HG02852 (cell line): Measurements from ENCODE around the gene IYD.
A peak's percentile ranks its signal among the peaks of the same experiment; 100 is the strongest.

Experiments used
- ATAC-seq: cut with Tn5 transposase; IDR thresholded peaks from one replicate; pipeline ENCODE4 v1.9.1; 2021; ENCODE audit warnings: mild to moderate bottlenecking, moderate library complexity; ENCODE audit not compliant: unreplicated experiment

Gene IYD

DNA sequence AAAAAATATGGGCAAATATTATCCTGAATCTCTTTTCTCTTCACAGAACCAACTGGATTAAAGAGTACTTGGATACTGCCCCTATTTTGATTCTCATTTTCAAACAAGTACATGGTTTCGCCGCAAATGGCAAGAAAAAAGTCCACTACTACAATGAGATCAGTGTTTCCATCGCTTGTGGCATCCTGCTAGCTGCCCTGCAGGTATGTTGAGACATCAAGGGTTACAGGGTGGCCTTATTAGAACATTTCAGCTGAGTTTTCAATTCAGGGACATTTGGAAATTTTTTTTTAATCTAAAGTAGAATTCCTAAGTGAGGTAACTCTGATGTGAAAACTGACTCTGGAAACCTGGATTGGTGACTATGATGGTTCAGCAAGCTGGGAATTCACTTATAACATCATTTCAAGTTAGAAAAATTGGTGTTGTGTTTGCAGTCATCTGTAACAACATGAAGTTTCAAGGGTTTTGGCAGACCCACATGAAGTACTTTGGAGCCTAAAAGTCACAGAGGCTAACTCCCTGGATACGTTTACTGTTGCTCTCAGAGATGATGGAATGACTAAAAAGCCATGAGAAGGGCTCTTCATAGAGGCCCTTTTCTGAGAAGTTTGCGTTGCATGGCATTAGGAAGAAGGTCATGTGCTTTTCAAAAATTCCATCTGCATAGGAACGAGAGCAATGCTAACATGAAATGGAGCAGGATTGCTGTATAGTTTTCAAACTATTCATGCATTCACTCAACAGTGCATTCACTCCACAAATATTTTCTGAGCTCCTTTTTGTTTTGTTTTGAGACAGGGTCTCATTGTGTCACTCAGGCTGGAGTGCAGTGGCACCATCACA lies 25.5 kb downstream of the IYD start:
- ATAC-seq = no peak

DNA sequence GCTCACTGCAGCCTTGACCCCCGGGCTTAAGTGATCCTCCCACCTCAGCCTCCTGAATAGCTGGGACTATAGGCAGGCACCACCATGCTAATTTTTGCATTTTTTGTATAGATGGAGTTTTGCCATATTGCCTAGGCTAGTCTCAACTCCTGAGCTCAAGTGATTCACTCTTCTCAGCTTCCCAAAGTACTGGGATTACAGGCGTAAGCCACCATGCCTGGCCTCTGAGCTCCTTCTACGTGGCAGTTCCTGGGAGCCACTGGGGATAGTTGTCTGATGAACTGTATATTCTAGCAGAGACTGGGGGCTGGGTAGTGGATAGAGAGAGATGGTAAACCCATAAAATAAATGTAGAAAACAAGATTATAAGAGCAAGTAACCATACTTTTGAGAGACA lies 26.1 kb downstream of the IYD start:
- ATAC-seq = no peak

DNA sequence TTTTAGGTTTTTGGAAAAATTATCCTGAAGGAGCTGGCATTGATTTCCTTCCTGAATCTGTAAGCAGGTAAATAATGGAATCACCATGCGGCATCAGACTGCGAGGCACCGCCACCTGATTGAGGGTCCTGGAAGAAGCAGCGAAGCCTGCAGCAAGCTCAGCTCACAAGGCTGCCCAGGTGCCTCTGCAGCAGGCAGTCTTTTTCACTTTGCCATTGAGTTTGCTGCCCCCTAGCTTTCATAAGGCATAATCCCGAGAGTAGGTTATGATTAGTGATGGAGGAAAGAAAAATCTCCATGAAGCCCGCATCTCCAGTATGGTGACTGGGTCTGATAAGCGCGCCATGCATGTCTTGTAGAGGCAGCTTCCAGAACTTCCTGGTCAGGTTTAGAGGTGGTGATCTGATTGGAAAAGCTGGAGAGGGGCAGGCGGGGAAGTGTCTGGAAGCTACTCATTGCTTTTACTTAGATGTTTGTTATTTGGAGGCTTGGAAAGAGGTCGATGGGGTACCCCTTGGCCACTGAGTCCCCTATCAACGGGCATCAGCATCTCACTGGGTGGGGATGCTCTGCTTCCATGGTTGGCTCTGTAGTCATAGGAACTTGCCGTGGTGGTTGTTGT lies 26.7 kb downstream of the IYD start:
- ATAC-seq = no peak

DNA sequence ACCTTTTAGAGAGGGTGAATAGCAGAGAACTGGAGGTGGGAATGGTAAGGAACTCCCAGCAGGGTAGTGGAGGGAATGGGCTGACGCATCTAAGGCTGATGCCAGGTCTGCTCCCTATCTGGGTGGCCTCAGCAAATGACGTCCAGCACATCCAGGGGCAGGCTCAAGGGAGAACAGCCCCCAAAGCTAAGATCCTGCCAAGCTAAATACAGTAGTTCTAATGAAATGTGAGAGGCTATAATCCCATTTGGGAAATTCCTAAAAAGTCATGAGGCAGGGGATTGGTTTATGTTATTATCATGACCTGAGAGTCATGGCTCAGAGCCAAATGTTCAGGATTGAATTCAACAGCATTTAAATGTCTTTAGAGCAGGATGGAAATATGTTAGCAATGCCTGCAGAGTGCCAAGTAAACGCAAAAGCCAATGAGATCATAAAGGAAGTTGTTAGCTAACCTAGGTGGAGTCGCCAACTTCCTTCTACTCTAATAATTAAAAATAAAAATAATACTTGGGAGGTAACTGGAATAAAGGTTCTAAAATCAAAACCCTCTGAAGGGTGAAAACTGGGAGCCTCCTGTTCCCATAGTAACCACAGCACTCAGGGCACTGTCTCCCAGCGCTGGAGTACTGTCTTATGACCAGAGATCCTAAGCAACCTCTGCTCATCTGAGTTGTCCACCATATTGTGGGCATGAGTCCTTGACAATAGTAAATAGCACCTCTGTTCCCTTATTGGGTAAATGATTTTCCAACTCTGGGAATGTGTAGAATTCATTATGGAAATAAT lies 34.8 kb downstream of the IYD start:
- ATAC-seq = no peak

DNA sequence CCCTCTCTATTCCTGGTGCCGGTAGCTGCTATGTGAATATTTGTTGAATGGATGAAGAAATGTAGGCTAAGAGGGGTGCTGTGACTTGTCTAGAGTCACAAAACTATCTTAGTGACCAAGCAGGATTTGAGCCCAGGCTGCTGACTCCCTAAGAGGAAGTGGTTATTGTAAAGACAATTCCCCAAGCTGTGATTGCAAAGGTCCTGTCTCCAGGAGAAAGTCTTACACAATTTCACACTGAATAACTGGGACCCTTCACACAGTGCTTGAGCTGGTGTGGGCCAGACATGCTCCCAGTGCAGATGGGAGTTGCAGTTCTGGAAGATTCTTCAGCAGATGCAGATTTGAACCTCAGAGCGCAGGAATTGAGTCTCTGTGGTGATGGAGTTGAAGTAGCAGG lies 38.1 kb downstream of the IYD start:
- ATAC-seq = no peak

DNA sequence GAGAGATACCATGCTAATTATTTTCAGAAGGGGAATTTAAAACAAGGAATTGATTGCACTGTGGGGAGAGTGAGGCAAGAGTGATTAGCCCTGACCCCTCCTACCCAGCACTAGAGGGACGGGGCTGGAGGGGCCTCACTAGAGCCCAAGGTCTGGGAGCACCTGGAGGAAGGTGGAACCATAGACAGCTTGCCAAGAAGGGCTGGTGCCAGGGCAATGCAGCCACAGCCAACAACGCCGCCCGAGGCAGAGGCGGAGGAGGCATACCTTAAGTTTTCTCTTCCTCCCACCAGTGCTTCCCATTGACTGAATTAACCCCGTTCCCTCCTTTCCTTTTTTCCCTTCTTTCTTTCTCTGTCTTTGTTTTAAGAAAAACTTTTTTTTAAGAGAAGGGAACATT lies 40.0 kb downstream of the IYD start:
- ATAC-seq = no peak

DNA sequence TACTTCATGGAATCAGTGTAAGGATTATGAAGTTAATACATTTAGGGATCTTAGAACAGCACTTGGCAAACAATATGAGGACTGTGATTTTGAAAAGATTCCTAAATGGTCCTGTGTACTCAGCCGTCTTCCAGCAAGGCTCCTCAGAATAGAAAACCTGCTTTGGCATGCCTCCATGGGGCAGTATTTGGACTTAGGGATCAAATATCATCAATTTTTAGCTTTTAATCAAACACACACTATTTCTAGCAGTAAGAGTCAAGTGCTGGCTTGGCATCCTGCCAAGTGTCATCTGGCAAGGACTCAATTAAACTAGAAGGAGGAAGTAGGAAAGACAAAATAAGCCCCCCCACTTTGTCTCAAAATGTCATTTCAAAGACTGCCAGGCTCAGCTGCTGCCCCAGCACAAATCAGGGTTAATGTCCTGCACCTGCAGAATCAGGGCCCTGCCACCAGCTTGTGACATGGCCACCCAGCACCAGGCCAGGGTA lies 40.8 kb downstream of the IYD start:
- no peak for ATAC-seq

DNA sequence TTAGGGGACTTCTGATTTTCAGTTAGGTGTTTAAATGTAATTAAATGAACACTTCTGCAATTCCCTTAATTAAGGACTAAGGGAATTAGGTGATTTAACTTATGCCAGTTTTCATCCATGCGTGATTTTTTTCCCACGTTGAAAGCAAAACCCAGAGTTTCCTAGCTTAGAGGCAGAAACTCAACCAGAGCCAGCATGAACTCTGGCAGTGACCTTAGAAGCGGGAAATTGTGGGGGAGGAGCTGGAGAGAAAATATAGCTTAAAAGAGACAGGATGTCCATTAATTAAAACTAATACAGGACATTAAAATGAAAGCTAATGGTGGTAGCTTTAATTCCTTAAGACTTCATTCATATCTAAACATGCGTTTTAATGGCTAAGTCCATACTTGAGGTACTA lies 41.6 kb downstream of the IYD start:
- ATAC-seq = no peak

DNA sequence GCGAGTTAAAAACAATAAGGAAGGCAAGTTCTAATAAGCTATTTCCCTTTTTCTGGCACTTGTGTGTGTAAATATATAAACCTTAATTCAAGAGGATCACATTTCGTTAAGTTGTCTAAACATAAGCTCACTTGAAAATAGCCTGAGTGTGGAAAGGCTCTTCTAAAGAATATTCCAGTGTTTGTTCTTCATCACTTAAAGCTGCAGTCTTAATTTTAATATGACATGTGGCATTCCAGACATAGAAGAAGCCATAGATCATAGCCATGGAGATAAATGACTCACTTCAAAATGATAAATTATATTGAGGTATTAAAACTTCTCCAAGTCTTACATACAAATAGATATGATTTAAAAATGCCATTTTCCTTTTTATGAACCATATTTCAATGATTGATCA lies 42.1 kb downstream of the IYD start:
- no peak for ATAC-seq

DNA sequence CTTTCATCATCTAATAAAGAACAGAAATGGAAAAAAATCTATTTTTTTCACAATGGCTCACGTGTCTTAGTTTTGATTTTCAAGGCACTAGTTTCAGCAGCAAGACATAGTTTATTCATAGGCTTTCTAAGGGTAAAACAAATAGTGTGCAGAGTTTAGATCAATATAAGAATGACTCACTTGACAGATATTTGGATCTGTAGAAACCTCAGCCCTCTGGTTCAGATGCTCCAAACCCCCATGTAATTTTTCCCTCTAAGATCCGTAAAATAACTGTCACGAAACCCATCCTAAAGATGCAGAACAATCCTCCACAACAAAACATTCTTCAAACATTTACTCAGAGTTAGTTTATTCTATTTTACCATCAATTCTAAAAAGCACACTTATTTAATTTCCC lies 43.4 kb downstream of the IYD start:
- ATAC-seq = no peak

DNA sequence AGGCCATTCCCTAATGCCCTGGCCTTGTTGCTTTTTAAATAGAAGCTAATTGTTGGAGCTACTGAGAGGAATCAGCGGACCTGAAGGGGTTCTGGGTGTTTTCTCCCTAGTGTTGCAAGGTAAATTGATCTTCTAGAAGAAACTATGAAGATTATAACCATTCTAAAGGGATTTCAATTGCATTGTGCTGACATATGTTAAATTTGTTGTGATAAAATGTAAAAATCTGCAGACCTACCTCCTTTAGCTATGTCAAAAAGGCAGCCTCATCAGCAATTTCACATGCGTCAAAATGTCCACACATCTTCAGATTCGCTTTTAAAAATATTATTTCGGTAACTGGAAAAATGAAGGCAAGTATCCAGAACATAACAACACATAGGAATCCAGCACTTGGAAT lies 44.4 kb downstream of the IYD start:
- no peak for ATAC-seq

DNA sequence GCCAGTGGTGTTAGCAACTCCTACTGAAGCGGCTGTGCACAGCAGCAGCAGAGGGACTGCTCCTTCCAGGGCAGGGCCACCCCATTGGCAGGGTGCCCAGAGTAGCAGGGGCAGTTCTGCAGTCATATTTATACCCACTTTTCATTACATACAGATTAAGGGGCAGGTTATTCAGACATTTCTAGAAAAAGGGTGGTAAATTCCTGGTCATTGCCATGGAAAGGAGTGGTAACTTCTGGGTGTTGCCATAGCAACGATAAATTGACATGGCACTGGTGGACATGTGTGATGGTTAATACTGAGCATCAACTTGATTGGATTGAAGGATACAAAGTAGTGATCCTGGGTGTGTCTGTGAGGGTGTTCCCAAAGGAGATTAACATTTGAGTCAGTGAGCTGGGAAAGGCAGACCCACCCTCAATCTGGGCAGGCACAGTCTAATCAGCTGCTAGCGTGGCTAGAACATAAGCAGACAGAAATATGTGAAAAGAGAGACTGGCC lies 45.0 kb downstream of the IYD start:
- no peak for ATAC-seq

DNA sequence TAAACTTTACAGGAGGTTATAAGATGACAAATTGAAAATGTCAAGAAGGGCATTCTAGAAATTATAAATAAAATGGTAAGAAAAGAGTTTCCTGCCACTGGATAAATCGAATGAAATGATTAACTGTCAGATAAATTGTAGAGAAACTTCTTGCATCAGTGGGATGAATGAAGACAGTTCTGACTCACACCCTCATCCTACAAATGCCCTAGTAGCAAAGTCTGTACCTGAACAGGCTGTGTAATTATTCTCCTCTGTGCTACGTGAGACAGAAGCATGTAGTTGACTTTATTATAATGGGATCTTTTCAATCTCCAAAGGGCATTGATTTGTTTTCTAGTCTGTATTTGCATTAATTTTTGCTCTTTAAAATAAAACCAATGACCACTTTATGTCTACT lies 47.3 kb downstream of the IYD start:
- no peak for ATAC-seq

DNA sequence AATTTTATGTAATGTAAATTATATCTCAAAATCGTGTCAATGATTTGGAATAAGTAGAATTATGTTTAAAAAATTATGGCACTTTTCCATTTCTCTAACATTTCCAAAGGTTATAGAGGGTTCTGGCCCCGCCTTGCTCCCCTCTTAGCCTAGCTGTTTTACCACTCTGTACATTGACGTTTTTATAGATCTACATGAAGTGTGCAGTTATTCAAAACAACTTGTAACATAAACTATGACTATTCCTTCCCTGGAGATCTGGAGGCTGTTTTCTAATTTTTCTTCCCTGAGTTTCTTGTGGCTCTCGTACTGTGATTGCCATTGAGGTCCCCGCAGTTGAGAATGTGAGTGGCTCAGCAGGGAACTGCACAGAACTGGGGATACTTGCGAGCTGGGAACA lies 48.4 kb downstream of the IYD start:
- ATAC-seq = no peak

DNA sequence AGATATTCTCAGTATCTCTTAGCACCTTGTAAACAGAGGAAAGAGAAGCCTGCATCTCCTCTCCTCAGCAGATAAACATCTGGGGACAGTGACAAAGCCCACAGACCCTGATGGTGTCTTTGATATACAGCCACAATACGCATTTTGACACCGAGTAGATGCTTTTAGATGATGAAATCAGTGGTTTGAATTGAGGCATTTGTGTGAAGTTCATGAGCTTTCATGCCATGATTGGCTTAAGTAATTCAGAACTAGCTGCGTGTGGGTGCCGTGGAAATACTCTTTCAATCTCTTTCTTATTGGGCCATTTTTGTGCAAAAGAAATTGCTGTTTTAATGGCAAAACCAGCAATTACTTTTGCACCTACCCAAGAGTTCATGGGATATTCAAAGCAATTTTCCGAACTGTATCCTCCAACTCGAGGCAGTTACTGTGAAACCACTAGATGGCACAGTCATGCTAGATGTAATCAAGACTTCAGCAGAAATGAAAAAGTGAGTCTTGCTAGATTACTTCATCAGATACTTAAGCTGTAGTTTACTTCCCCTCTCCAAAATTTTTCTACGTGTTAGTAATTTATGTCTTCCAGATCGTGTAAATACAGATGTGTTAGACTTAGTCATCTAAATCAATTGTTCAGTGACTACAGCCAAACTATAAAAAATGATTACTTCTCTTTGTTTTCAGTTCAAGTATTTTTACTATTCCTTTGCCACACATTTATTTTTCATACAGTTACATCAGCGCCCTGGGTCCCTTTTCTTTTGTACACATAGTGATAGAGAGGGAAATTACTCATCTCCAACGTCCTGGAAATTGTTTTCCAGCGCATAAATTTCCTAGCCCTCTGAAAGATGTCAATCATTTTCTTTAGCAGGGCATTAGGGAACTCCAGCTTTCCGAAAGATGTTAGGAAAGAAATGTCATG lies 49.4 kb downstream of the IYD start:
- ATAC-seq = peak; percentile 83

DNA sequence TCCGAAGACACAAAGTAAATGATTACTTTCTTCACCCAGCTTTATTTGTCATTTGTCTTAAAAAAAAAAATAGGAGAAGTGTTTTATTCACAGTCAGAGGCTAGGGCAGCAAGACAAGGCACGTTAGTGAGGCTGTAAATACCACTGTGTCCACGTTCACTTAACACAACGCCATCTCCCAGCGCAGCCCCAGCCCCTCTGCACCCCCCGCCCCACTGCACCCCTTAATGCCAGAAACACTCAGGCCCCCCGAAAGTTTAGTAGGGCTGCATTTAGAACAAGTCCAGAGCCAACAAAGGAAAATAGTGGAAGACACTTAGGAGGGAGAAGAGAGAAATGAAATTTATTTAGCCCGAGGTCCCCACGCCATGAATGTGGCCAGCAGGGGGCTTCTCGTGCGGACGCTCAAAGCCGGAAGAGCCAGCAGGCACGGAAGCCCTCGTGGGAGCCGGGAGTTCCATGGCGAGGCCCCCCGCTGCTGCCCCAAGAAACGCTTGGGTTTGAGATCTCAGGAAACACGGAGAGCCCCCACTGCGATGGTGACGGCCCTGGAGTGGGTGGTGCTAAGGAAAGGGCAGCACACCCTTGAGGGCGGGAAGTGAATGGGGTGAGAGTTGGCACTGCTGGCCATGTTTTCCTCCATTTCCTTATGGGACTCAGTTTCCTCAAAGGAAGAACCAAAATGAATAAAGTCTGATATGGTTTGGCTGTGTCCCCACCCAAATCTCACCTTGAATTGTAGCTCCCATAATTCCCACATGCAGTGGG lies 50.2 kb downstream of the IYD start:
- ATAC-seq = no peak

DNA sequence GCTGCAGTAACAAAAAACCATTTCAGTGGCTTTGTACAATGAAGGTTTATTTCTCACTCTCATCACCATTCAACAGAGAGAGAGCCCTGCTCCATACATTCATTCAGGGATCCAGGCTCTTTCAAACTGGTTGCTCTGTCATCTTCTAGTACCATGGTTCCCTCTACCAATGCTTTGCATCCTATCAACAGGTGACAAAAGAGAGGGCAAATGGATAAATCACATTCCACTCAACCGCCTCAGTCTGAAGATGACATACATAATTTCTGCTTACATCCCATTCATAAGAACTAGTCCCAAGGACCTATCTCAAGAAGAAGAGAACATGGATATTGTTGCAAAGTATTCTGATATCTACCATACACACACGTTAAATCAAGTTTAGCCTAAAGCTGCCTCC lies 51.6 kb downstream of the IYD start:
- ATAC-seq = no peak

DNA sequence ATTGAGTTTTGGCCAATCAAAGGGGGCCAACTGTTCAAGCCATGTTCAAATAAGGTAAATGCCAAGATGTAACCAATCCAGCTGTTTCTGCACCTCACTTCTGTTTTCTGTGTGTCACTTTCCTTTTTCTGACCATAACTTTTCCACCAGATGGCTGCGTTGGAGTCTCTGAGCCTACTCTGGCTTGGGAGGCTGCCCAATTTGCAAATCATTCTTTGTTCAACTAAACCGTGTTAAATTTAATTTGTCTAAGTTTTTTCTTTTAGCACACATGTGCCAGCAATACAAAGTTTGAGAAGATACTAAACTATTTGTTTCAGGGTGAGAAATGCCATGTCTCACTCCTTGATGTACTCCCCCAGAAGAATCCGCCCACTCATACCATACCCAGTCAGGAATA lies 52.1 kb downstream of the IYD start:
- no peak for ATAC-seq

DNA sequence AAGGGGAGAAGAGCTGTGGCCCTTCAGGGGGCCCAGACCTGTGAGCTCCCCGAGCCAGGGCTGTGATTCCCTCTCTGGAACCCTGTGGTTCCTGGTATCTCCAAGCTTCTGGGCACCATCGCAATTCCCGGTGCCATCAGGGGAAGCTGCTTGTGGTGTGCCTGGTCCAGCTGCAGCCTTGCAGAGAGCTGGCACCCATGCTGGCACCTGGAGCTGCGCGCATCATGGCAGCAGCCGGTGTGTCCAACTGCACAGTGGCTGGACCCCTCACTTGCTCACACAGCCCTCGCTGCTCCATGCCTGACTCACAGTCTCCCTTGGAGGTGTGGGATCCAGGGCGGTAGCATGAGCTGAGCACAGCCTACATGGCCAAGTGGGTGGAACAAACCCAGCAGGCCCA lies 56.7 kb downstream of the IYD start:
- ATAC-seq = no peak

DNA sequence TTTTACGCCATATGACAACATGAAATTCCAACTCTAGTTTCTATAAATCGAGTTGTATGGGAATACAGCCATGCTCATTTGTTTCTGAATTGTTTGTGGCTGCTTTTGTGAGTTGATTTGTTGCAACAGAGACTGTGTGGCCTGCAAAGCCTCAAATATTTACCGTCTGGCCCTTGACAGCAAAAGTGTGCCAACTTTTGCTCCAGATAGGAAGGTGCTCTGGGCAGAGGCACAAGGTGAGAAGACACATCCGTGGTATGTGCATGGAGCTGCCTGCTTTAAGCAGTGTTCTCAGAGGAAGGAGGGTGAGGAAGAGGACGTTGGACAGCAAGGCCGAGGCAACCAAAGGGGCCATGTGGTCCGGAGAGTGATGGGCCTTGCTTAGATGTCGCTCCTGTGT lies 57.4 kb downstream of the IYD start:
- ATAC-seq = no peak
